HG03060 (cell line): Measurements from ENCODE around the gene KLF15.

ENCODE experiments used
- ATAC-seq: cut with Tn5 transposase; IDR thresholded peaks from one replicate; pipeline ENCODE4 v1.9.1; 2021; ENCODE audit warnings: low read depth, moderate number of reproducible peaks; ENCODE audit not compliant: unreplicated experiment

Gene KLF15

DNA sequence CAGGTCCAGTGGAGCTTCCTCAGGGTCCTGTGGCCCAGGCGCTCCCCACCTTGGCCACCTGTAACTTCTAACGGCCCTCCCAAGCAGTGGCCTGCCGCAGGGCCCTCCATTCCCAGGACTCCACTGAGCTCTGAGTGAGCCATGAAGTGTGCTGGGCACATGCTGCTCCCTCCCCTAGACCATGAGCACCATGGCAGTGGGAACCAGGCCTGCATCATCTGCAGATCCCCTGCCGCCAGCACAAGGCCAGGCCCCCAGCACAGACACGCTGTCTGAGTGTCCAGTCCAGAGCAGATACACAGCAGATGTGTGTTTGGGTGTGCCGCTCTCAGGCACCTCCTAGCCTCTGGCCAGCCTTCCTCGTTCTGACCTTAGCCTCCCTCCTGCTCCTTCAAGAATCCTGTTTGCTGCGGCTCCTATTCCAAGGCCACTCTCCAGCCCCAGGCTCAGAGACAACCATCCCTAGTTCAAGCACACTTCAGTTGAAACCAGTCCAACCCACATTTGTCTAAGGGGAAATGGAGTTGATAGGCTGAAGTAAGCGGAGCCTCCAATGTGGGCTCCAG is 7.0 kb upstream of the KLF15 start:
- ATAC-seq = no peak

DNA sequence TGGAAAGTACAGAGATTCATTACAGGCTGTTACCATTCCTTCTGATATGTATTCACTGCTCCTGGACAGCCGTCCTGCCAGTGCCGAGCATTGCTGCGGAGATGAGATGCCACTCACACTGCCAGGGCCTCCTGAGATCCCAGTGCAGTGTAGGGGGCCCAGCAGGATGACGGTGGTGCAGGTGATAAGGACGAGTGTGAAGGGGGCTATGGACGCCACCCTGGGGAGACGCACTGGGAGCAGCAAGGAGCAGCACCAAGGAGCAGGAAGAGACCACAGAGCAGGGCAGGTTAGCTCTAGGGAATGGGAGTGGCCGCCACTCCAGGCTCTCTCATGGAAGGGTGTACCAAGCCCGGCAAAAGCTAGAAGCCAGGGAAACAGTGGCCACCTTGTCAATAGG is 4.0 kb upstream of the KLF15 start:
- ATAC-seq = no peak

DNA sequence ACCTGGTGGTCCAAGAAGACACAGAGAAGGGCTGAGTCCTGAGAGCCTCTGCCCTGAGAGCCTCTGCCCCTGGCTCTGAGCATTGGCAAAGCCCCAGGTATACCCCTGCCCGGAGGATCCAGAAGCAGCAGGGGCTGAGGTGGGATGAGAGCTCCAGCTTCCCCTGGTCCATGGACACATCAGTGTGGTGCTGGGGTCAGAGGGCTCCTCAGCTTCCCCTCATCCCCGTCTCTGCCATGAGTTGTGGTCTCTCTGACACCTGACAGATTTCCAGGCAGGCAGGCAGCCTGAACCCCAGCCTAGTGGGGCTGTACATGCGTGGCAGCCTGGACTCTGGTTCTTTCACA is 3.5 kb upstream of the KLF15 start:
- no peak for ATAC-seq

DNA sequence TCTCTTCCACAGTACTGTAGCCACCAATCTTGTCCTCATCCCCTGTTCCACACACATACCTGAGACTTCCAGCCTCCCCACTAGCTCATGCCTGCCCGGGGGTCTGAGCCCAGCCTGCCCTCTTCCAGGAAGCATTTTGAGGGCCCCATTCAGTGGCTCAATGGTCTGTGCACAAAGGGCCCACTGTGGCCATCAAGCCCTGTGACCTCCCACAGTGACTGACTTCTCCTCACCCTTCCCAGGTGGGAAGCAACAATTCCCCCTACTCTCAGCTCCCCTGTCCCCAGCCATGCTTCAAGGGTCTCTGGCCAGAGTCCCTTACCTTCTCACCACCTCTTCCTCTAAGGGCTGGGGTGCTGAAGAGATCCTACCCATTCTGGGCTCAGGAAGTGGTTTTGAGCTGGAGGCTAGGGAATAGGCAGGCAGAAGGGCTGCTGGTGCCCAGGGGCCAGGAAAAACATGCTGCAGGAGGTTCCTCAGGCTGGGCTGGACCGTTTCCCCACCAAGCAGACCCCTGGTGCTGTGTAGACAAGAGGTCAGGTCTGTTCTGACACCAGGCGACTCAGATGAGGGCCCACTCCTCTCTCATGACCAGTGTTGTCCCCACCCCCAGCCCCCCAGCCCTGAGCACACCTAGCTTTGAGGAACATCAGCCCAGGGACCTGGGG is 3.0 kb upstream of the KLF15 start:
- ATAC-seq = no peak

DNA sequence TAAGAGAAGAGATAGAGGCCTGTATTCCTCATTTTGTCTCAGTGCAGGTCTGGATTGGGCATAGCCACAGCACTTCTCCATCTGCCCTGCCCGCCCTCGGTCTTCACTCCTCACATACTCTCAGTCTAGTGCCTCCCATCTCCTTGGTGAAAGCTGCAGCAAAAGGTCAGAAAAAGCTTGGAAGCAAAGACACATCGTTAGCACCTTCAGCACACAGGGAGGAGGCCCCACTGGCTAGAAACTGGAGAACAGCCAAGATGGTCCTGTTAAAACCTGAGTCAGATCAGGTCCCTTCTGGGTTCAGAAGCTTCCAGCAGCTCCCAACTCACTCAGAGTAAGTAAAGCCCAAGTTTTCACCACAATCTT is 1.6 kb upstream of the KLF15 start:
- ATAC-seq = no peak

DNA sequence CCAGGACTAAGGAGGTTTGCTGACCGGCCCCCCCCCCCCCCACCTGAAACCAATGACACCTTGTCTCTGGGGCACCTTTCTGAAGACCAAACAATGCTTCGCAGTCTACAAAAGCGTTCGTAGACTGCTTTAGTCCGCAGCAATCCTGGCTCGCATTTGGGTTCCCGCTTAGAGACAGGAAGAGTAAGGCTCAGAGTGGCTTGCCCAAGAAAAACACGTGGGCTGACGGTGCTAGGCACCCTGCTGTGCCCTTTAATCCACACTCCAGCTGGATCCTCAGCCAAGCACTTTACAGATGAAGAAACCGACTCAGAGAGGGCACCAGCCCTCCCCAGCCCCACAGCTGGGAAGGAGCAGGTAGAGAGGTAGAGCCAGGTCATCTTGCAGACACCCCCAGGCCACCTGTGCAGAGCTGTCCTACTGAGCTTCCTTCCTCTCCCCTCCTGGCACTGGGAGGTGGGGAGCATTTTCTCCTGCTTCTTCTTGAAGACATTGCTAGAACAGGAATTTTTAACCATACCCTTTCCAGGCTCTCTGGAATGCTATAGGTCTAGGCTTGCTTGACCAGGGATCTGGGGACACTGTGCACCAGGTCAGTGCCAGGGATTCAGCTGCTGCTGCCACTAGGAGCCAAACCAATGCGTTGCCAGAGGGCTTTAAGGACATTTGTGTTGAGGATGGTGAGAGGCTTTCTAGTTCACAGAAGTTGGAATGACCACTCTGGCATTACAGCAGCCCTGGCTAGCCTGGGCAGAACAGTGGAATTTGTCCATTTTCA is 1.0 kb upstream of the KLF15 start:
- no peak for ATAC-seq

DNA sequence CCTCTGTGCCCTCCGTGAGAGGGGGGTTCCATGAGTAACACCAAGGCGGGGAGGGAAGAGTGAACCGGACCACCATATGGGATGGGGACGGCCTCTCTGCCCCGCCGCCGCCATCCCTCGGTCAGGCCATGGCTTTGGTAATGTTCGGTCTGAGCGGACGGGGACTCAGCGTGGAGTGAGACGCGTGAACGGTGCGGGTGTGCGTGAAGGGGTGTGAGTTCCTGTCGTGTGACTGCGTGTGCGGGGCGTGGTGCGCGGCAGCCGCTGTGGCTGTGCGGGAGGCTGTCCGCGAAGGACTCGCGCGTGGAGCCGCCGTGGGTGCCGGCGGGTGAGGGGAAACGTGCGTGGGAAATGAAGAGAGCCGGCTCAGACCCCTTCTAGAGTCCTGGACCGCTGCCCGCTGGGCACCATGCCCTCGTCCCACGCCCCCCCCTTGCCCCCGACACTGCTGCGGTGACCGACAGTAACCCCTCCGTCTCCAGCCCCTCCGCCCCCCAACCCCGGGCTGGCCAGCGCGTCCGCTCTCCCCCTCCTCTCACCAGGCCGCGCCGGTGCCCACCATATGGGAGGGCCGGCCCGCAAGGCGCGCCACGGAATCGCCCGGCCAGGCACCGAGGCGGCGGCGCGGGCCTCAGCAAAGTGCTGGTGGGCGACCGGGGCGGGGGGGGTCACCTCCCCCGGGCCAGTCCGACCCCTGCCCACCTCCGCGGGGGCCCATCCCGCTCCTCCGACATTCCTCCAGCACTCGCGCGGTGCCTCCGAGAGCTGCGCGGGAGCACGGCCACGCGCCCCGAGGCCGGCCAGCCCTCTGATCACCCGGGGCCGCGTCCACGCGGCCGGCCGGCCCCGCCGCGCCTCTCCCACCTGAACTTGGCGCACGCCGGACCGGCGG is 589 bp downstream of the KLF15 start:
- no peak for ATAC-seq

DNA sequence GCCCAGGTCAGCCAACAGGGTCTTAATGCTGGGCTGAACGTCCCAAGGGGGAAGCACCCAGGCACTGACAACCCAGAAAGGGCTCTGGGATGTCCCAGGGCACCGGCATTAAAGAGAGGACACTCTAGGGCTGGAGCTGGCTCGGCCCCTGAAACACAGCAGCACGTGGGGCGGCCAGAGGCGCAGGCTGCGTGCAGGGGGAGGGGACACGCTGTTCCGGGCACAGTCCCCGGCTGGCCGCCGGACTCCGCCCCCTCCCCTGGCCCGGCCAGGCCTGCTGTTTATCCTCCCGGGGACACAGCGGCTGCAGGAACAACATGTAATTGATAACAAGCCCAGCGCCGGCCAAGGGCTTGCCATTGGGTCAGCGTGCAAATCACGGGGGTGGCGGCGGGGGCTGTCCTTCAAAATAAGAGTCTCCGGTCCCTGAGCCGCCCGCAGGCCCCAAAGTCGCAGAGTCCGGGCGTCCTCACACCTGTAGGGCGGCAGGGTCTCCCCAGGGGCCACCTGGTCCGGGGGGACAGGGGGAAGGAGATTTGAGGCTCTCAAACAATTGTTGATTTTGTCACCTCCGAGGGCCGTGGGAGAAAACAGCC is 1.3 kb downstream of the KLF15 start:
- ATAC-seq = no peak

DNA sequence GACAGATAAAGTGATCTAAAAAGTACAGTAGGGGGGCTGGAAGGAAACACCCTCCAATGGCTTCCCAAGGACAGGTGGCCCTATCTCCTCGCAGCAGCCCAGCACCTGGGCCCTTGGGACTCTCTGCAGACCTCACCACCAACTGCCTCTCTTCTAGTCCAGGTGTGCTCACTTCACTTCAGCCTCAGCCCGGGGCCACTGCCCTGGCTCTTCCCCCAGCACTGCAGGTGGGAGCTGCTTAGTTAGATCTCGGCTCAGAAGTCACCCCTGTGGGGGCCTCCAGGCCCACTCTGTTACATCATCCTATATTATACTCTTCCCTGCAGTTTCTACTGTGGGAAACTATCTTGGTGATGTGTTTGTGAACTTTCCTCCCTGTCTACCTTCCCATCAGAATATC is 2.0 kb downstream of the KLF15 start:
- no peak for ATAC-seq

DNA sequence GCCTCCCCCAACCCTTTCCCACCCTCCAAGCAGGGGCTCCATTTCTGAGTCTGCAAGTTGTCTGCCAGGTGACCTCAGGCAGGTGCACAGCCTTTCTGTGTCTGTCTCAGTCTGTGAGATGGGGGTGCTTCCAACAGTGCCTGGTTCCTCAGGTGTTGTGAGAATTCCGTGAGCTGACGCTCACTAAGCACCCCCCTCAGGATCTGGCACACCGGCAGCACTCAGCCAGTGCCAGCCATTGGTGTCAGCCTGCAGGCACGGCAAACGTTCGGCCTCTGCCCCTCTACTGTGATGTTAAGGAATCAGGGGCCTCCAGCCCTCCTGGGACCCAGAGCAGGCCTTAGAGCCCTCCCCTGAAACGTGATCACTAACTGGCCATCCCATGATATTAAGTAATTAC is 2.4 kb downstream of the KLF15 start:
- ATAC-seq = no peak

DNA sequence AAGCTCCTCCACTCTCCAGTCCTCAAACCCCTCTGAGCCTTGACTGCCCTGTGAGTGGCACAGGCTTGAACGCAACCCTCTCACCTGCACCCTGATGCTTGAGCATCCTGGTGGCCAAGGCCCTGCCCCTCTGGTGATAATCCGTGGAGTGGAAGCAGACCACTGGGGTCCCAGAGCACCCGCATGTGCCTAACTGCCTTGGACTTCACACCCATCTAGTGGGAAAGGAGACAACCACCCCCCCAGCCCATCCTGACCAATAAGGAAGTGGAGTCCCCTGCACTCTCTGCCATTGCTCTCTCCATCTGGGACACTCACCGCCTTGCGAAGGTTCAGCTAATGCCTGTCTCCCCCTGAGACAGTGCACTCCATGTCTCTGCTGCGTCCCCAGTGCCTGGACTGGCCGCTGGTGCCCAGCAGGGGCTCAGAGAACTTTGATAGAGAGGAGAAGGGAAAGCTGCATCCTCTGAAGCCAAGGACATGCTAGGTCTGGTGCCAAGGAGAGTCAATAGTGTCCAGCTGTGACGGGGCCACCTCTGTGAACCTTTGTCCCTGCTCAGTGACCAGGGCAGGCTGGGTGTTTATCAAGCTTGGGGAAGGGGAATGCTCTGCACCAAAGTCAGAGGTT is 3.4 kb downstream of the KLF15 start:
- ATAC-seq = no peak

DNA sequence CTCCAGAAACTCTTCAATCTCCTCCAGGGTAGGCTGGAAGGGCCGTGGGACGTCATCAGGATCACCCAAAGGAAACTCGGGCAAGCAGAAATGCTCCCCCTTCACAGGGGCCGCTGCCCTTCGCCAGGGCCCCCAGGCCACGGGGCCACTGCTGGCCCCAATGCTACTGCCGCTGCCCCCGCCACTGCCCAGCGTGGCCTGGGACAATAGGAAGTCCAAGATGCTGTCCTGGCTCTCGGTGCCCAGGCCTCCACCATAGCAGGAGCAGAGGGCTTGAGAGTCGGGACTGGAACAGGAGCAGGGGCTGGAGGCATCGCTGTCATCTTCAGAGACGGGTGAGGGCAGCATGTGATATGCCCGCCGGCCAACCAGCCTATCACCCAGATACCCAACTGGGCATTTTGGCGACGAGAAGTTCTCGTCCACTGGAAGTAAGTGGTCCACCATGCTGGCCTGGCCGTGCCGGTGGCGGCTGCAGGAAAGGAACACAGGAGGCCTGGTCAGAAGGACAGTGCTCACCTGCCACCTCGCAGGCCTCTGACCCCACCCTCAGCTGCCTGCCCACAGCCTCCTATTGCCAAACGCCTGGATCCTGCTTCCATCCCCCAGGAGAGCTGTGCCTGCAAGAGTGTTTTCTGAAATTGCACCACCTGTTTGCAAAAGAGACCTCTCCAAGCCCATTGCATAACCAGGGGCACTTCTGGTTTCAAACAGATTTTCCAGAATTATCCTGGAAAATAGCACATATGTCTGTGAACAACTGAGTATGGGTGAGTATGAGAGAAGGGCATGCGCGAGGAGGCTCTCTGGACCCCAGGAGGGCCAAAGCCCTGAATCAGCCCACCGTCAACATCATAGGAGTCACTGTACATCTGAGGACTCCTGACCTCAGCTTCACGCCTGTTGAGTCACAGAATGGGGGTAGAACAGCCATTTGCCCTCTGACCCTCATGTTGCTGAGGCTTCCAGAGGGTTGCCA is 4.4 kb downstream of the KLF15 start:
- no peak for ATAC-seq

DNA sequence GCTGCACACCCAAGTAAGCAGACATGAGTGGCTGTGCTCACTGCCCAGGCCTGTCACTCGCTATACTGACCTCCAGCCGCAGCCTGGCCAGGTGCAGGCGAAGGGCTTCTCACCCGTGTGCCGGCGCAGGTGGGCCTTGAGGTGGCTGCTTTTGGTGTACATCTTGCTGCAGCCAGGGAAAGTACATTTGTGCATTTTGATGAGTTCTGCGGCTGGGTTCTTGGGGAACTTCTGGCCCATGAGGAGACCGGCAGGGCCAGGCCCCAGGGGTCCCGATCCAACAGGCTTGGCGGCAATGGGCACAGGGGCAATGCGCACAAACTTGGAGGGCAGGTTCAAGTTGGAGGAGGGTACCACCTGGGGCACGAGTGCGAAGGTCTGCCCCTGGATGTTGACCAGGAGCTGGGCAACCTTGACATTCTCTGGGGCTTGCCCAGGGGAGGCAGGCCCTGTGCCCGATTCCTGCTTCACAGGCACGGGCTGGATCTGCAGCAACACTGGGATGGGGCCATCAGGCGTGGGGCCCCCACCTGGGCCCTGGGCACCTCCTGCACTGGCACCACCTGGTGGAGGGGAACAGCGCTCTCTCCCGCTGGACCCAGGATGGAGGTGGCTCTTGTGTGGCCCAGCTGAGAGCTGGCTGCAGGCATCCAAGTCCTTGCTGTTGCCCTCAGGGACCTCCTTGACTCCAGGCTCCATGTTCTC is 5.3 kb downstream of the KLF15 start:
- ATAC-seq = no peak

DNA sequence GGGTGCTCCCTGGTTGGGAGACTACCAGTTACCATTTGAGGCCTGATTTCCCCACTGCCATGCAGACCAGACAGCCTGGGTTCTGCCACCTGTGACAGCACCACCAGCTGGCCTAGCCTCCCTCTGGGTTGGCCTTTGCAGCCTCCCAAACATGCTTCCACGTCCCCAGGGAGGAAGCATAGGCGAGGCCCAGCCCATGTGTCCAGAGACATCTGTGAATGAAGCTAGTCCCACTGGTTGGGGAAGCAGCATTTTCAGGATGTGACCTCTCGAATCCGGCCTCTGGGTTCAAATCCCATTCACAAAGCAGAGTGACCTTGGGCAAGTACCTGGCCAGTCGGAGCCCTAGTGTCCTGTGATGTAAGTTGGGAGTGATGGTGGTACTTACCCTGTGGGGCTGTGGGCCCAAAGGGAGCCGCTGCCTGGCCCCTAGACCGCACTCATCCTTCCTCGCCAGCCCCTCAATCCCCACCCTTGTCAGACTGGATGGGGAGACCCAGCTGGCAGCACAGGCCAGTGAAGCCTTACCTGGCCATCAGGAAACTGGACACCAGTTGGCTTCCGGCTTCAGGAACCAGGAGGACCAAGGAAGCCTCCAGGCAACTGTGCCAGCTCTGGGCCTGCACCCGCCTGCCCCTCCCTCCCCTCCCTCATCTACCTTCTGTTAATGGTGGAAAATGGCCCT is 6.0 kb downstream of the KLF15 start:
- no peak for ATAC-seq

DNA sequence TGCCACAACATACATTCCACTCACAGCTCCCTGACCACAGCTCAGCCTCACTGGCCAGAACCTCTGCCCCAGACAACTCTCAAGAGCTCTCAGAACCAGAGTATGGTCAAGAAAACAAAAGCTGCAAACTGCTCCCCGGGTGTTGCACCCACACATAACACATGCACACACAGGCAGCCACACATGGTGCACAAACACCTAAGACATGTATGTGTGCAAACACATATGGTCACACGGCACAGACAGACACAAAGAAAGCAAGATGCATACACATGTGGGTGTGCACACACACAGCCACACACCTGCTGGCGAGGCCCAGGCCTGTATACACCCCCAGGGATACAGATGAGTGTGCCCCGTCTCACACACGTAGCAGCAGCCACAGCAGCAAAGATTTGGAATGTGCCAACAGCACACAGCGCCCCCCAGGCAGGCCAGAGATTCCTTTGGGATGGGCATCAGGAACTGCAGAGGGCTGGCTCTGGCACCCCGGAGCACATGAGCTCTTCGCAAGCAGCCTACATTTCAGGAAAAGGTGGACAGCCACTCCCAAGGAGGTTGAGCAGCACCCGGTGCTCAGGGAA is 6.6 kb downstream of the KLF15 start:
- no peak for ATAC-seq

DNA sequence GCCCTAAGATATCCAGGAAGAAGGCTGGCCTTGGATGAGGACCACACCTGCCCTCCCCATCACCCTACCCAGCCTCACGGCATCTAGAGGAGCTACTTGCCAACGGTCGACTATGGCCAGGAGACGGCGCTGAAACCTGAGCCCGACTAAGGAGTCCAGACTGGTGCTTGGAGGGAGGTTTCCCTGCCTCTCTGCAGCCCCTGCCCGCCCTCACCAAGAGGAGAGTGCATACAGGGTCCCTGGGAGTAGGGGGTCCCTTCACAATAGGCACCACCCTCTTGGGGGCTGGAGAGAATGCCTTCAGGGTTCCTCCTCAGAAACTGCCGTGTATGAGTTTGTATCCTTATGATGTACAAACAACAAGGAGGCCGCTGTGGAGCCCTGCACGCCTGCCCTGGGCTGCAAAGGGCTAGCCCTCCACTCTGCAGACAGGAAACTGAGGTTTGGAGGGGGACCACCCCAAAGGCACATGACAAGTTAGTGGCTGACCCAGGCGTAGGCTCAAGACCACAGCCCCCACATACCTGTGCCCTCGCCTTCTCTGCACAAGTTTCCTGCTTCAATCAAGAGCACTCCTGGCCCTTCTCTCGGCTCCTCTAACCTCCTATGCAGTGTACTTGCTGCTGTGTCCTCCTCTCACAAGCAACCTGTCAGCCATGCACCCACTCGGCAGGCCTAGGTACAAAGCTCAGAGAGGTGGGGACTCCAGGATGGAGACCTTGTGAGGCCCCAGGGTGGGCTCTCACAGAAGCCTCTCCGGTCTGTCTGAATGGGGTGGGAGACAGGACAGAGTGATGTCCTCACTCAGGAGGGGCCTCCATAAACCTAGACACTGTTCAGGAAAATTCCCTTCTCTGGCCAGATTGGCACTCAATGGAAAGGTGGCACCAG is 7.4 kb downstream of the KLF15 start:
- no peak for ATAC-seq

DNA sequence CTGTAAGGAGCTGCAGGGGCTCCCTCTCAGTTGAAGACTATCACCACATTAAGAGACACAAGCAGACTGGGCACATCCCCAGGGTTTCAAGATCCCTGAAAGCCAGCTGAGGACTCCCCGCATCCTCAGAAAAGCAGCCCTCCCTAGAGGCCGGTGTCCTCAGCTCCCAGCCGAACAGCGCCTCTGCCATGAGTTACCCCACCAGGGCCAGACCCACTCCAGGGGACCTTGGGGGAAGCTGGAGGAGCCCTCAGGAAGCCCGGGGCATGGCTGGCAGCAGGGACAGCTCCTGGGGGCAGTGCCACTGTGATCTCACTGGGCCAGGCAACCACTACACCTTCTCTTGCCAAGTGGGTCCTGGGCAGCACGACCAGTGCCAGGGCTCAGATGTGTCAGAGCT is 8.1 kb downstream of the KLF15 start:
- ATAC-seq = no peak
